DMS114 treated with DMSO at 0.1 percent for 48 hours (cell line): ENCODE measurements around the gene MOGAT3.
A peak's percentile ranks its signal among the peaks of the same experiment; 100 is the strongest.

Source experiments
- DNase-seq: peaks from one replicate; lab custom pipeline; 2025; ENCODE audit not compliant: unreplicated experiment; lab: John Stamatoyannopoulos, UW

Gene MOGAT3

GRCh38 chr7:101200862-101201599 lies at the start of gene MOGAT3:
Gene MOGAT3, minus strand, starts transcription at chr7:101201036. Its CDS starts 182 bp downstream, at chr7:101200854.
- DNase-seq, result no peak

DNA sequence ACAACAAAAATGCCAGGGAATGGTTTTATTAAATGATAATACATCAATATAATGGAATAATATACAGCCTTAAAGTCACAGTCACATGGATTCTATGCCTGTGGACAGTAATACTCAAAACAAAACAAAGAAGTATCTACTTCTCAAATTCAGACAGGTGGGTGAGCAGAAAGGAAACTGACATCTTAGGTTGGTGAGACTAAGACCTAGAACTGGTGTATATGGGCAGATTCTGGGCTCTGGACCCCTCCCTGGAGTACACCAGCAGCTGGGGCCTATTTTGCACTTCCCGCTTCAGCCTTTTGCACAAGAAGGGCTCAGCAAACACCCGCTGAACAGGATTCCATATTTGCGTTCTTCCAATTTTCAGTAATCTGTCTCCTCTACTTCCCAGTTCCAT lies 49.5 kb upstream of the MOGAT3 start:
- DNase-seq, result no peak

DNA sequence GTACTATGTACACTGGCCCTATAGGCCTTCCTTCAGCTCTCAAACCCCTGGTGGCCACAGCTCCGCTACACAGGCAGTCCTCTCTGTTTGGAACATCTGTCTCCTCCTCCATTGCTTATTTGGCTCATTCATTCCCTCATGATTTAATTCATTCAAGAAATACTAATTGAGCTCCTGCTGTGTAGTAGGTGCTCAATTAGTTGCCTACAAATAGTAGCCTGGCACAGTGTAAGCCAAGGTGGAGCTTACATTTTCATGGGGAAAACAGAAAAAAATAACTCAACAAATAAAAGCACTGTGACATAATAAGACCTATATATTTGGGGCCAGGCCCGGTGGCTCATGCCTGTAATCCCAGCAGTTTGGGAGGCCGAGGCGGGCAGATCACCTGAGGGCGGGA lies 47.4 kb upstream of the MOGAT3 start:
- DNase-seq, result peak; percentile 27

GRCh38 chr7:101245147-101245668 lies 44.4 kb upstream of the MOGAT3 start:
- no peak for DNase-seq

DNA sequence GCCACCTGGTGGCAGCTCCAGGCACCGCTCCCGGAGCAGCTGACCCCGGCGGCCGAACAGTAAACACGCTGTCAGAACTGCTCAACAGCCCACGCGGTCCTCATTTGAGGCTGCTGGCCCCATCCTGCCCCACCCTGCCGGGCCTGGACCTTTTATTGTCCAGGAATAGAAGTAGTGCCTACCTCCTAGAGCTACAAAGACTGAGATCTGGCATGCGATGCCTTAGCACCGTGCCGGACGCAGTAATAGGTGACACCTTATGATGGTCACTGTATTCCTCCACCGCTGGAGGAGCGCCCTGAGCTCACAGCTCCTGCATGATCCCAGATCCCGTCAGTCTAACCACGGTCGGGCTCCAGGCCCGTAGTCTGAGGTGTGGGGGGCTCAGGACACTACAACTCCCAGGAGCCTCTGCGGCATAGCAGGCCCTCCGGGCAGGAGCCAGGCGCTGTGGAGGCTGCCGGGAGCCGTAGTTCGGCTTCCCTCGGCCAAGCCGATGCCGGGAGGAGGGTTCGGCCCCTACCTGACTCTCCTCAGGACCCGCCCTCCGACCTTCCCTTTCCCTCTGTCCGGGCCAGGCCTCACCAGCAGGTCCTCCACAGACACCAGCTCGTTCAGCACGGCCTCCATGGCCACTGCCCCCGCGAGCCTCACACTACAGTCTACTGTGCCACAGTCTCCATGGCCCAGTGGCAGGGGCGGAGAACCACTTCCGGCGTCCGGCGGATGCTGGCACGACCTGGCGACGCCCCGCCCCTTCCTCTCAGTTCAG lies 43.7 kb upstream of the MOGAT3 start, which contains the start of gene FIS1:
Gene FIS1, minus strand, starts transcription at position 707 of the 772 bp plus-strand sequence. Its CDS starts 77 bp downstream, at position 630.
- DNase-seq, result peak; percentile 86

- peak; percentile 48 for DNase-seq
These were observed 43.0 kb upstream of the MOGAT3 start for GRCh38 chr7:101243646-101244374.

GRCh38 chr7:101241443-101242349 lies 40.9 kb upstream of the MOGAT3 start:
- no peak for DNase-seq

GRCh38 chr7:101241015-101241363 lies 40.2 kb upstream of the MOGAT3 start:
- DNase-seq, result no peak

GRCh38 chr7:101240226-101241014 lies 39.6 kb upstream of the MOGAT3 start:
- DNase-seq, result no peak

DNA sequence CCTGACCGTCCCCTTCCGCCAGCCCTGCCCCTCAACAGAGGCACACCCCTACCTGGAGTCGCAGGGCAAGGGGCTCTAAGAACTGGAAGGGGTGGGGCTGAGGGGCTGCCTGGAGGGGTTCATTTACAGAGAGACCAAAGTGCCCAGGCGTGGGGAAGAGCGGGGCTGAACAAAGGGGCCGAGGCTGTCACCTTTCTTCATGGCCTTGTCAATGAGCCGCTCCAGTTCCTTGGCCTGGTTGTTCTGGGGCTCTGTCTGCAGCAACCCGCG lies 39.0 kb upstream of the MOGAT3 start:
- DNase-seq, result no peak

DNA sequence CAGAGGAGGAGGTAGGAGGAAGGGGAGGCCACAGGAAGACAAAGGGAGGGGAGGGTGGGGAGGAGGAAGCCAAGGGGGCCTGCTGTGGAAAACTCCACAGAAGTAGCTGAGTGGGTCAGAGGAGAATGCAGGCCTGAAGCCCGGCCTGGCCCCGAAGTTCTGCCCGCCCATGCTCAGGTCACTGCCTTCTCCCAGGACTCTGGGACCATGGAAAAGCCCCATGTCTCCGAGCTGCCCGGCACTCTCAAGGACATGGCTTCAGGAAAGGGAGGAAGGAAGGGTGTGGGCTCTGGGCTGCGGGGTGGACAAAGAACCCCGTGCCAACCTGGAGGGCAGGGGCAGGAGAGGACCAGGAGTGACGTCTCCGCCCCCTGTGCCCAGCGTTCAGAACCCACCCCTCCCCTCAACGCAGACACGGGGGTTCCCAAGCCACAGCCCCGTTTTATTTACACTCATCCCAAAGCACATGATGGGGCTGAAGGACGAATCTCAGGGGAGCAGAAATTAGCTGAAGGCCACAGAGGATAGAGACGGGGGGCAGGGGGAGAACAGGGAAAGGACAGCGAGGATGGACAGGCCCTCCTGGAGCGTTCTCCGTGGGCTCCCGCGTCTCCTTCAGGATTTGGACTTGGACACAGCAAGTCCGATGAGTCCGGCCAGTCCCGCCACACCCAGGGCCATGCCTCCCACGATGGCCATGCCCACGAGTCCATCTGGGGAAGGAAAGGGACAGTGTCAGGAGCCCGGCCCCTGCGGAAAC lies 38.5 kb upstream of the MOGAT3 start:
- no peak for DNase-seq

DNA sequence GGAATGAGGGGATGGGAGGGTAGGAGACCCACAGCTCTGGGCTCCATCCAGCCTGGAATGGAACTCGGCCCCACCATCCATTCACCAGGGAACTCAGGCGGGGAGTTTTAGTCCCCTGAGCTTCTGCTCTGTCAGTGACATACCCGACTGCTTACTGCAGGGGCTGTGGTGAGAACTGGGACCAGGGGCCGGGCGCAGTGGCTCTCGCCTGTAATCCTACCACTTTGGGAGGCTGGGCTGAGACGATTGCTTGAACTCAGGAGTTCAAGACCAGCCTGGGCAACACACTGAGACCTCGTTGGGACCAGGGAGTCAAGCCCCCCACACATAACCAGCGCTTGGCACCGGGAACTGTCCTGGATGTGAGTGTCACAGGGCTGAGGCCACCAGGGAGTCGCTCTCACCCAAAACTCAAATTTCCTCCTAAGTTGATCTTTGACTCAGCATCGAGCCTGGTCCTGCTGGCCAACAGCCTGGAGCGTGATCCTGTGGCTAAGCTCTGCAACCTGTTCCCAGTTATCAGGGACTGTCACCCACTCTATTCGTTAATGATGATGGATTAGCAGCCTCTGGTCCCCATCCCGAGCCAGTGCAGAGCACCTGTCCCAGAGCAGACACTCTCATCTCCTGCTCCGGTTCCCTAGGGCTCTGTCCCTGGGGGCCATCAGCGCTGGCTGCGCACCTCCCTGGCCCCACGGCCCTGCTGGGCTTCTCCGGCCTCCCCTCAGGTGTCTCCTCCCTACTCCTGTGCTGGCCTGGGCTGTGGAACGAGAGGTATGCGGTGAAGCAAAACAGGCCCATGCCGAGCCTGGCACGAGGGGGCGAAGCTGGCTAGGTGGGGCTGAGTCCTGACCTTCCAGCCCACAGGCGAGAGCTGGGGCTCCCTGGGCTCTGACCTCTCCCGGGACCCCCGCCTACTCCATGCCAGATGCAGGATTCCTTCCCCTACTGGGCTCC lies 37.7 kb upstream of the MOGAT3 start:
- DNase-seq, result no peak

- no peak for DNase-seq
These were observed 36.6 kb upstream of the MOGAT3 start, which contains the start of gene CLDN15 for GRCh38 chr7:101237206-101238067. Gene CLDN15, minus strand, starts transcription at chr7:101237802. Its CDS starts 221 bp downstream, at chr7:101237581.

DNA sequence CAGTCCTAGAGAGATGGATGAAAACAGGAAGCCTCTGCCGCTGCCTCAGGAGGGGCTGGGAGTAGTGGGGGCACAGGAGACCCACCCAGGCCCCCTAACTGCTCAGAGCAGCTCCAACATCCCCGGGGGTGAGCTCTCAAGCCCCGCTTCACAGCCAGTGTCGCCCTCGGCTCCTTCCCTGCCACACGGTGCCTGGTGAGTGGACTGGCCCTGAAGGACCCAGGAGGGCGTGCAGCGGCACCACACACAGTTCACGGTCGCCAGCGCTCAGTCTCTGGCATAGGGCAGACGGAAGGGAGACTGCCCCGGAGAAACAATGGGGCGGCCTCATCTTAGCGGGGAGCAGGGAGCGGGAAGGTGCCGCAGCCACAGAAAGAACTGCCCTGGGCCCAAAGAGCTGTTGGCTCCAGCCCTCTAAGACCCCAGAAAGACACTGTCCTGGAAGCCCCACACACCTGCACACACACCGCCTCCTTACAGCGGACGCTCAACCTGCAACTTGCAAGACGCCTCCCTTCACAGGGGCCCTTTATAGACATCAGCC lies 35.5 kb upstream of the MOGAT3 start:
- DNase-seq, result no peak

- DNase-seq, result no peak
These were observed 34.7 kb upstream of the MOGAT3 start for GRCh38 chr7:101235522-101235921.

DNA sequence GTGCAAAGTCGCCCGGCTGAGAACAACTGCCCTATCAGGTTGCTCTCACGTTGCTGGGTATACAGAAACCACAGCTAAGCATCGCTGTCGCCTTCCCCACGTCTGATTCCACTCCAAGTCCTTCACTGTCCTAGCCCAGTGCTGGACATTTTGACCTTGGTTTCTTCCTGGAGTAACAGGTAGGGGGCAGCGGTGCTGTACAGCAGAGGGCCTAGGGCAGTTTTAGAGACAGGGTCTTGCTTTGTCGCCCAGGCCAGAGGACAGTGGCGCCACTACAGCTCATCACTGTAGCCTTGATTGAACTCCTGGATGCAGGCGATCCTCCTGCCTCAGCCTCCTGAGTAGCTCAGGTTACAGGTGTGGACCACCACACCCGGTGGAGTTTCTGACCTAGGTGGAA lies 34.2 kb upstream of the MOGAT3 start:
- no peak for DNase-seq

DNA sequence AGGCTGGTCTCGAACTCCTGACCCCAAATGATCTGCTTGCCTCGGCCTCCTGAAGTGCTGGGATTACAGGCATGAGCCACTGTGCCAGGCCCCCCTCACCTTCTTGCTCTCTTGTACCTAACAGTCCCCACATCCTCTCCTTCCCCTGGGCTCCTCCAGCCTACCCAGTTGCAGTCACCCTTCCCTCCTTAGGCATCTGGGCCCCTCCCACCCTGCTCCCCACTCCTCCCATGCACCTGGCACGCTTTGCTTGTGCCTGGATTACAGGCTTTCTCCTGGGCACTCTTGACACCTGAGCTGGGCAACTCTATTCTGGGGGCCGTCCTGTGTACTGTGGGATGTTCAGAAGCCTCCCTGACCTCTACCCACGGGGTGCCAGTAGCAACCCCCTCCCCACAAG lies 33.8 kb upstream of the MOGAT3 start:
- no peak for DNase-seq
